Measurements from ENCODE around the gene NAT8L.
"Not testable (repeated sequence)": the region's sequence is repeated elsewhere in the genome, so short reads cannot be mapped to it uniquely, and the experiment has no call there.

Gene NAT8L

GRCh38 chr4:2059046-2059725 is at the start of gene NAT8L:
TSS of gene NAT8L (plus strand) at chr4:2059327. CDS start at chr4:2059512, 185 bp downstream.
- peak; percentile 44 for DNase-seq

- peak; percentile 70 for DNase-seq
Observed at GRCh38 chr4:2009651-2010233, 49.4 kb upstream of the NAT8L start.

- no peak for DNase-seq
Observed at GRCh38 chr4:2011583-2011982, 47.5 kb upstream of the NAT8L start.

- no peak for DNase-seq
Observed at GRCh38 chr4:2015008-2015407, 44.1 kb upstream of the NAT8L start.

- not testable (repeated sequence) for DNase-seq
Observed at GRCh38 chr4:2021358-2022018, 37.6 kb upstream of the NAT8L start.

- DNase-seq: no peak
Observed at GRCh38 chr4:2024683-2025082, 34.4 kb upstream of the NAT8L start.

GRCh38 chr4:2025817-2026216 is 33.3 kb upstream of the NAT8L start:
- DNase-seq: no peak

- not testable (repeated sequence) for DNase-seq
Observed at GRCh38 chr4:2027120-2027519, 32.0 kb upstream of the NAT8L start.

GRCh38 chr4:2031161-2031560 is 28.0 kb upstream of the NAT8L start:
- not testable (repeated sequence) for DNase-seq

- no peak for DNase-seq
Observed at GRCh38 chr4:2036327-2036726, 22.8 kb upstream of the NAT8L start.

GRCh38 chr4:2036866-2037265 is 22.3 kb upstream of the NAT8L start:
- DNase-seq: no peak

GRCh38 chr4:2040391-2041238 is 18.5 kb upstream of the NAT8L start:
- no peak for DNase-seq

GRCh38 chr4:2041239-2042130 is 17.6 kb upstream of the NAT8L start:
- peak; percentile 89 for DNase-seq

GRCh38 chr4:2042204-2042946 is 16.8 kb upstream of the NAT8L start:
- peak; percentile 42 for DNase-seq

- DNase-seq: no peak
Observed at GRCh38 chr4:2042947-2043395, 16.2 kb upstream of the NAT8L start.

GRCh38 chr4:2043396-2044118 is 15.6 kb upstream of the NAT8L start:
- DNase-seq: no peak

- no peak for DNase-seq
Observed at GRCh38 chr4:2044119-2044485, 15.0 kb upstream of the NAT8L start.

- no peak for DNase-seq
Observed at GRCh38 chr4:2044542-2045517, 14.3 kb upstream of the NAT8L start.

GRCh38 chr4:2045518-2045951 is 13.6 kb upstream of the NAT8L start:
- no peak for DNase-seq
